ENCODE results near the gene NAMPT. TPM values are rescaled to one million over a fixed set of nuclear protein-coding genes. Genes with fewer than 3 reads are reported as not detected.

NAMPT gene
- polyA plus RNA-seq, 4 donors, result 50.5 to 96.3 (median 57.3) TPM

GRCh38 chr7:106277976-106278375 is 6.8 kb downstream of the NAMPT start:
- Histone ChIP-seq H3K36me3 (ENCODE audit: control insufficient read depth in 3 of 3, insufficient read depth in 2 of 3, low read depth in 1 of 3, low read length in 3 of 3) (peaks cover 1 to 15% (median 7%) of the 10 kb centered on the region in 3 donors), H3K4me3 (ENCODE audit: low read depth in 1 of 3, low read length in 3 of 3) (no peak overlapping the region), H3K9me3 (ENCODE audit: control insufficient read depth in 2 of 2, insufficient read depth in 1 of 2, low read depth in 1 of 2, low read length in 1 of 2) (no peaks in the 10 kb centered on the region), H3K27ac (ENCODE audit: low read depth in 1 of 3, low read length in 2 of 3) (no peak overlapping the region), H3K27me3 (ENCODE audit: control insufficient read depth in 3 of 3, insufficient read depth in 3 of 3, low read length in 3 of 3) (no peaks in the 10 kb centered on the region), H3K4me1 (ENCODE audit: control insufficient read depth in 3 of 3, insufficient read depth in 2 of 3, low read depth in 1 of 3, low read length in 2 of 3) (peaks cover 2 to 6% (median 4%) of the 10 kb centered on the region in 3 donors)
- WGBS, 3 donors, result 94 to 95% (median 95%) methylated on average over 1 of the region's 1 CpG
- no peak for FAIRE-seq
- no peak for DNase-seq

GRCh38 chr7:106276513-106276912 is 8.3 kb downstream of the NAMPT start:
- H3K27me3 ChIP-seq (ENCODE audit: control insufficient read depth in 3 of 3, insufficient read depth in 3 of 3, low read length in 3 of 3), result no peaks in the 10 kb centered on the region
- WGBS, 3 donors, result 96 to 99% (median 99%) methylated on average over 10 of the region's 10 CpGs
- no peak for FAIRE-seq

GRCh38 chr7:106273009-106273668 is 11.6 kb downstream of the NAMPT start:
- H3K36me3 ChIP-seq (ENCODE audit: control insufficient read depth in 3 of 3, insufficient read depth in 2 of 3, low read depth in 1 of 3, low read length in 3 of 3), result peaks cover 11 to 18% (median 16%) of the 10 kb centered on the region in 3 donors
- no peak for DNase-seq
- FAIRE-seq, result no peak
- WGBS, 3 donors, result 73 to 85% (median 83%) methylated on average over 8 of the region's 8 CpGs
- H3K4me3 ChIP-seq (ENCODE audit: low read depth in 1 of 3, low read length in 3 of 3), result no peak overlapping the region
- peaks cover 0 to under 1% (median 0%) of the 10 kb centered on the region in 3 donors for H3K4me1 ChIP-seq (ENCODE audit: control insufficient read depth in 3 of 3, insufficient read depth in 2 of 3, low read depth in 1 of 3, low read length in 2 of 3)
- no peaks in the 10 kb centered on the region for H3K27me3 ChIP-seq (ENCODE audit: control insufficient read depth in 3 of 3, insufficient read depth in 3 of 3, low read length in 3 of 3)
- H3K9me3 ChIP-seq (ENCODE audit: control insufficient read depth in 2 of 2, insufficient read depth in 1 of 2, low read depth in 1 of 2, low read length in 1 of 2), result no peaks in the 10 kb centered on the region
- no peak overlapping the region for H3K27ac ChIP-seq (ENCODE audit: low read depth in 1 of 3, low read length in 2 of 3)

More at GRCh38 chr7:106276513-106276912, 8.3 kb downstream of the NAMPT start:
- no peak for DNase-seq
- Histone ChIP-seq H3K4me3 (ENCODE audit: low read depth in 1 of 3, low read length in 3 of 3) (no peak overlapping the region), H3K27ac (ENCODE audit: low read depth in 1 of 3, low read length in 2 of 3) (no peak overlapping the region), H3K4me1 (ENCODE audit: control insufficient read depth in 3 of 3, insufficient read depth in 2 of 3, low read depth in 1 of 3, low read length in 2 of 3) (peaks cover 2 to 5% (median 4%) of the 10 kb centered on the region in 3 donors), H3K36me3 (ENCODE audit: control insufficient read depth in 3 of 3, insufficient read depth in 2 of 3, low read depth in 1 of 3, low read length in 3 of 3) (peaks cover 1 to 15% (median 7%) of the 10 kb centered on the region in 3 donors), H3K9me3 (ENCODE audit: control insufficient read depth in 2 of 2, insufficient read depth in 1 of 2, low read depth in 1 of 2, low read length in 1 of 2) (no peaks in the 10 kb centered on the region)

- no peaks in the 10 kb centered on the region for H3K9me3 ChIP-seq (ENCODE audit: control insufficient read depth in 2 of 2, insufficient read depth in 1 of 2, low read depth in 1 of 2, low read length in 1 of 2)
- 93 to 97% (median 94%) methylated on average over 5 of the region's 5 CpGs for WGBS, 3 donors
- DNase-seq (no peak), FAIRE-seq (no peak)
- H3K4me3 ChIP-seq (ENCODE audit: low read depth in 1 of 3, low read length in 3 of 3), result no peak overlapping the region
- no peak overlapping the region for H3K27ac ChIP-seq (ENCODE audit: low read depth in 1 of 3, low read length in 2 of 3)
- peaks cover 7 to 22% (median 10%) of the 10 kb centered on the region in 3 donors for H3K36me3 ChIP-seq (ENCODE audit: control insufficient read depth in 3 of 3, insufficient read depth in 2 of 3, low read depth in 1 of 3, low read length in 3 of 3)
- H3K4me1 ChIP-seq (ENCODE audit: control insufficient read depth in 3 of 3, insufficient read depth in 2 of 3, low read depth in 1 of 3, low read length in 2 of 3), result no peaks in the 10 kb centered on the region
- no peaks in the 10 kb centered on the region for H3K27me3 ChIP-seq (ENCODE audit: control insufficient read depth in 3 of 3, insufficient read depth in 3 of 3, low read length in 3 of 3)
Observed at GRCh38 chr7:106270122-106270977, 14.4 kb downstream of the NAMPT start.

- Histone ChIP-seq H3K4me1 (ENCODE audit: control insufficient read depth in 3 of 3, insufficient read depth in 2 of 3, low read depth in 1 of 3, low read length in 2 of 3) (no peaks in the 10 kb centered on the region), H3K36me3 (ENCODE audit: control insufficient read depth in 3 of 3, insufficient read depth in 2 of 3, low read depth in 1 of 3, low read length in 3 of 3) (peaks cover 6 to 22% (median 7%) of the 10 kb centered on the region in 3 donors), H3K4me3 (ENCODE audit: low read depth in 1 of 3, low read length in 3 of 3) (no peak overlapping the region), H3K9me3 (ENCODE audit: control insufficient read depth in 2 of 2, insufficient read depth in 1 of 2, low read depth in 1 of 2, low read length in 1 of 2) (no peaks in the 10 kb centered on the region), H3K27ac (ENCODE audit: low read depth in 1 of 3, low read length in 2 of 3) (no peak overlapping the region), H3K27me3 (ENCODE audit: control insufficient read depth in 3 of 3, insufficient read depth in 3 of 3, low read length in 3 of 3) (no peaks in the 10 kb centered on the region)
- DNase-seq (no peak), FAIRE-seq (no peak)
- 80 to 92% (median 85%) methylated on average over 4 of the region's 4 CpGs for WGBS, 3 donors
Observed at GRCh38 chr7:106269254-106269961, 15.4 kb downstream of the NAMPT start.

GRCh38 chr7:106265133-106265532 is 19.6 kb downstream of the NAMPT start:
- no peaks in the 10 kb centered on the region for H3K9me3 ChIP-seq (ENCODE audit: control insufficient read depth in 2 of 2, insufficient read depth in 1 of 2, low read depth in 1 of 2, low read length in 1 of 2)
- no peak overlapping the region for H3K27ac ChIP-seq (ENCODE audit: low read depth in 1 of 3, low read length in 2 of 3)
- WGBS, 3 donors, result 95 to 97% (median 97%) methylated on average over 3 of the region's 3 CpGs
- H3K4me3 ChIP-seq (ENCODE audit: low read depth in 1 of 3, low read length in 3 of 3), result no peak overlapping the region
- peaks cover 0 to 19% (median 9%) of the 10 kb centered on the region in 3 donors for H3K36me3 ChIP-seq (ENCODE audit: control insufficient read depth in 3 of 3, insufficient read depth in 2 of 3, low read depth in 1 of 3, low read length in 3 of 3)
- DNase-seq (no peak), FAIRE-seq (no peak)
- peaks cover 0 to under 1% (median 0%) of the 10 kb centered on the region in 3 donors for H3K4me1 ChIP-seq (ENCODE audit: control insufficient read depth in 3 of 3, insufficient read depth in 2 of 3, low read depth in 1 of 3, low read length in 2 of 3)
- no peaks in the 10 kb centered on the region for H3K27me3 ChIP-seq (ENCODE audit: control insufficient read depth in 3 of 3, insufficient read depth in 3 of 3, low read length in 3 of 3)

GRCh38 chr7:106262221-106262881 is 22.4 kb downstream of the NAMPT start:
- H3K4me1 ChIP-seq (ENCODE audit: control insufficient read depth in 3 of 3, insufficient read depth in 2 of 3, low read depth in 1 of 3, low read length in 2 of 3), result peaks cover 0 to 2% (median 0%) of the 10 kb centered on the region in 3 donors
- peaks cover 9 to 22% (median 12%) of the 10 kb centered on the region in 3 donors for H3K36me3 ChIP-seq (ENCODE audit: control insufficient read depth in 3 of 3, insufficient read depth in 2 of 3, low read depth in 1 of 3, low read length in 3 of 3)
- H3K4me3 ChIP-seq (ENCODE audit: low read depth in 1 of 3, low read length in 3 of 3), result no peak overlapping the region
- H3K27me3 ChIP-seq (ENCODE audit: control insufficient read depth in 3 of 3, insufficient read depth in 3 of 3, low read length in 3 of 3), result no peaks in the 10 kb centered on the region
- FAIRE-seq (no peak), DNase-seq (no peak)
- H3K9me3 ChIP-seq (ENCODE audit: control insufficient read depth in 2 of 2, insufficient read depth in 1 of 2, low read depth in 1 of 2, low read length in 1 of 2), result no peaks in the 10 kb centered on the region
- 88 to 95% (median 92%) methylated on average over 2 of the region's 2 CpGs for WGBS, 3 donors
- H3K27ac ChIP-seq (ENCODE audit: low read depth in 1 of 3, low read length in 2 of 3), result no peak overlapping the region

GRCh38 chr7:106260136-106260561 is 24.6 kb downstream of the NAMPT start:
- no peak for DNase-seq

More at GRCh38 chr7:106260136-106260561, 24.6 kb downstream of the NAMPT start:
- WGBS, 3 donors, result 49 to 59% (median 53%) methylated on average over 2 of the region's 2 CpGs
- Histone ChIP-seq H3K27me3 (ENCODE audit: control insufficient read depth in 3 of 3, insufficient read depth in 3 of 3, low read length in 3 of 3) (no peaks in the 10 kb centered on the region), H3K9me3 (ENCODE audit: control insufficient read depth in 2 of 2, insufficient read depth in 1 of 2, low read depth in 1 of 2, low read length in 1 of 2) (no peaks in the 10 kb centered on the region), H3K27ac (ENCODE audit: low read depth in 1 of 3, low read length in 2 of 3) (no peak overlapping the region), H3K4me1 (ENCODE audit: control insufficient read depth in 3 of 3, insufficient read depth in 2 of 3, low read depth in 1 of 3, low read length in 2 of 3) (peaks cover 0 to 2% (median 0%) of the 10 kb centered on the region in 3 donors), H3K36me3 (ENCODE audit: control insufficient read depth in 3 of 3, insufficient read depth in 2 of 3, low read depth in 1 of 3, low read length in 3 of 3) (peaks cover 5 to 26% (median 18%) of the 10 kb centered on the region in 3 donors), H3K4me3 (ENCODE audit: low read depth in 1 of 3, low read length in 3 of 3) (no peak overlapping the region)
- FAIRE-seq, result no peak
